HEK293T (cell line): ENCODE measurements around the gene MIDN.

Source experiments
- ARNT ChIP-seq: fragments of 450-650 bp; IDR thresholded peaks from 2 replicates; pipeline ENCODE4 v1.6.1; 2017; ENCODE audit warnings: mild to moderate bottlenecking
- BHLHE40 ChIP-seq: fragments of 450-650 bp; IDR thresholded peaks from 2 replicates; pipeline ENCODE4 v1.6.1; 2016; ENCODE audit warnings: mild to moderate bottlenecking, moderate library complexity, borderline replicate concordance
- CTBP1 ChIP-seq: fragments of 450-650 bp; IDR thresholded peaks from 2 replicates; pipeline ENCODE4 v1.6.1; 2016; ENCODE audit warnings: borderline replicate concordance
- ELF4 ChIP-seq: fragments of 450-650 bp; IDR thresholded peaks from 2 replicates; pipeline ENCODE4 v1.6.1; 2017; ENCODE audit warnings: antibody characterized with exemption
- FOXA1 ChIP-seq: fragments of 450-650 bp; IDR thresholded peaks from 2 replicates; pipeline ENCODE4 v1.6.1; 2016; ENCODE audit warnings: mild to moderate bottlenecking
- FOXK2 ChIP-seq: fragments of 450-650 bp; IDR thresholded peaks from 2 replicates; pipeline ENCODE4 v1.6.1; 2016; ENCODE audit warnings: mild to moderate bottlenecking
- FOXM1 ChIP-seq: fragments of 450-650 bp; IDR thresholded peaks from 2 replicates; pipeline ENCODE4 v1.6.1; 2017; ENCODE audit warnings: mild to moderate bottlenecking, borderline replicate concordance
- HDGF ChIP-seq: fragments of 450-650 bp; IDR thresholded peaks from 2 replicates; pipeline ENCODE4 v1.6.1; 2017; ENCODE audit warnings: antibody characterized with exemption, borderline replicate concordance
- NFRKB ChIP-seq: fragments of 450-650 bp; IDR thresholded peaks from 2 replicates; pipeline ENCODE4 v1.6.1; 2016; ENCODE audit warnings: mild to moderate bottlenecking, moderate library complexity
- SP1 ChIP-seq: fragments of 450-650 bp; IDR thresholded peaks from 2 replicates; pipeline ENCODE4 v1.6.1; 2017
- SUZ12 ChIP-seq: fragments of 450-650 bp; IDR thresholded peaks from 2 replicates; pipeline ENCODE4 v1.6.1; 2016; ENCODE audit warnings: mild to moderate bottlenecking
- TARDBP ChIP-seq: fragments of 450-650 bp; IDR thresholded peaks from 2 replicates; pipeline ENCODE4 v1.6.1; 2016
- ZNF384 ChIP-seq: fragments of 450-650 bp; IDR thresholded peaks from 2 replicates; pipeline ENCODE4 v1.6.1; 2016

DNA sequence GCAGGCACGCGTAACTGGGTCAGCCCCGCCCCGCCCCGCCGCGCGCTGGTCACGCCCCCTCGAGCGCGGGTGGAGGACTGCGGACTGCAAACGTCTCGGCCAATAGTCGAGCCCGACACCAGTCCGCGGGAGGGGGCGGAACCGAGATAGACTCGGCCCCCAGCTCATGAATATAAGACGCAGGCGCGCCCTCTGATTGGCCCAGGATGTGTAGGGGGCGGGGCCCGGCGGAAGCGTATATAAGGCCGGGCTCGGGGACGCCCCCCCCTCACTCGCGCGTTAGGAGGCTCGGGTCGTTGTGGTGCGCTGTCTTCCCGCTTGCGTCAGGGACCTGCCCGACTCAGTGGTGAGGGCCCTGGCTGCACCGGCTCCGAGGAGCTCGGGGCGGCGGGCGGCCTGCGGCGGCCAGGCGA is 20.7 kb downstream of the MIDN start, which contains the start of gene CIRBP:
- TF ChIP-seq FOXM1: peak; percentile 63; the same call in 1 of the 2 replicates
- peak; percentile 77; the same call in 1 of the 2 replicates for TF ChIP-seq ELF4
- TF ChIP-seq ARNT: no peak
- TF ChIP-seq NFRKB: no peak
- TF ChIP-seq FOXA1: no peak
- TF ChIP-seq FOXK2: no peak
- no peak for TF ChIP-seq TARDBP
- TF ChIP-seq CTBP1: no peak
- TF ChIP-seq SUZ12: no peak
- no peak for TF ChIP-seq SP1
- no peak for TF ChIP-seq ZNF384
- TF ChIP-seq BHLHE40: no peak
- no peak for TF ChIP-seq HDGF
